ENCODE data around the gene DEFB124. TPM values are rescaled to one million over a fixed set of nuclear protein-coding genes. Genes with fewer than 3 reads are reported as not detected.
A peak's percentile ranks its signal among the peaks of the same experiment; 100 is the strongest.
"Not testable (repeated sequence)": the region's sequence is repeated elsewhere in the genome, so short reads cannot be mapped to it uniquely, and the experiment has no call there.

DEFB124 gene
- total RNA-seq, 8 experiments from 2014 or later = not detected

GRCh38 chr20:31430568-31431115 is 44.3 kb downstream of the DEFB124 start:
- ATAC-seq (replicated peaks in 6 of 8) = peak in 1 of 8 experiments; percentile 94
- Histone ChIP-seq H3K27ac (no peak overlapping the region), H3K4me1 (replicated peaks in 1 of 2) (no peaks in the 10 kb centered on the region), H3K4me3 (no peak overlapping the region)
- in situ Hi-C loops (cut with MboI; ENCODE audit: low pct_unique_long_range_greater_than_20kb in 2 of 9, low sequenced_read_pairs in 9 of 9, unreplicated experiment in 9 of 9) = no loop called here
- 0 to 80% (median 15%) methylated on average over 1 to 4 of the region's 4 CpGs; no CpG with 5 or more reads in 1 of the 10 experiments for WGBS, 10 experiments

- ATAC-seq (replicated peaks in 6 of 8); H3K4me3 ChIP-seq; H3K27ac ChIP-seq; in situ Hi-C loops (cut with MboI; ENCODE audit: low pct_unique_long_range_greater_than_20kb in 2 of 9, low sequenced_read_pairs in 9 of 9, unreplicated experiment in 9 of 9); H3K4me1 ChIP-seq (replicated peaks in 1 of 2): not testable (repeated sequence)
- no CpG with 5 or more reads among the region's 31 CpGs for WGBS, 10 experiments
Observed at GRCh38 chr20:31427576-31427975, 47.4 kb downstream of the DEFB124 start.

- H3K27ac ChIP-seq; H3K4me3 ChIP-seq; ATAC-seq (replicated peaks in 6 of 8); in situ Hi-C loops (cut with MboI; ENCODE audit: low pct_unique_long_range_greater_than_20kb in 2 of 9, low sequenced_read_pairs in 9 of 9, unreplicated experiment in 9 of 9); H3K4me1 ChIP-seq (replicated peaks in 1 of 2): not testable (repeated sequence)
- WGBS, 10 experiments = no CpG with 5 or more reads among the region's 48 CpGs
Observed at GRCh38 chr20:31426891-31427551, 47.9 kb downstream of the DEFB124 start.

- Histone ChIP-seq H3K27ac (no peak overlapping the region), H3K4me3 (no peak overlapping the region), H3K4me1 (replicated peaks in 1 of 2) (no peaks in the 10 kb centered on the region)
- ATAC-seq (replicated peaks in 6 of 8) = no peak
- in situ Hi-C loops (cut with MboI; ENCODE audit: low pct_unique_long_range_greater_than_20kb in 2 of 9, low sequenced_read_pairs in 9 of 9, unreplicated experiment in 9 of 9) = no loop called here
Observed at GRCh38 chr20:31425797-31426196, 49.1 kb downstream of the DEFB124 start.

GRCh38 chr20:31418307-31418706 is 56.6 kb downstream of the DEFB124 start:
- ATAC-seq (replicated peaks in 6 of 8) = no peak
- Histone ChIP-seq H3K4me3 (no peak overlapping the region), H3K4me1 (replicated peaks in 1 of 2) (no peaks in the 10 kb centered on the region), H3K27ac (no peak overlapping the region)
- in situ Hi-C loops (cut with MboI; ENCODE audit: low pct_unique_long_range_greater_than_20kb in 2 of 9, low sequenced_read_pairs in 9 of 9, unreplicated experiment in 9 of 9) = no loop called here
- 26 to 86% (median 71%) methylated on average over 2 to 7 of the region's 7 CpGs; no CpG with 5 or more reads in 1 of the 10 experiments for WGBS, 10 experiments

GRCh38 chr20:31415653-31416052 is 59.3 kb downstream of the DEFB124 start:
- WGBS, 10 experiments = 10 to 100% (median 70%) methylated on average over 1 to 2 of the region's 2 CpGs; no CpG with 5 or more reads in 1 of the 10 experiments
- H3K27ac ChIP-seq = no peak overlapping the region

More at GRCh38 chr20:31415653-31416052, 59.3 kb downstream of the DEFB124 start:
- Histone ChIP-seq H3K4me1 (replicated peaks in 1 of 2) (no peaks in the 10 kb centered on the region), H3K4me3 (no peak overlapping the region)
- in situ Hi-C loops (cut with MboI; ENCODE audit: low pct_unique_long_range_greater_than_20kb in 2 of 9, low sequenced_read_pairs in 9 of 9, unreplicated experiment in 9 of 9) = no loop called here
- ATAC-seq (replicated peaks in 6 of 8) = peak in 3 of 8 experiments; percentile 46 to 66 (median 57)

Other genes starting within 250 kb of the DEFB124 start
- not detected for gene DEFB115, start 217.5 kb downstream of the DEFB124 start, total RNA-seq
- not detected for gene DEFB116, start 166.5 kb downstream of the DEFB124 start, total RNA-seq
- under 1 TPM in 1 of 8 experiments, not detected in 7; 0.33 TPM for gene DEFB118, start 106.5 kb downstream of the DEFB124 start, total RNA-seq
- not detected for gene DEFB119, start 84.5 kb downstream of the DEFB124 start, total RNA-seq
- not detected for gene DEFB121, start 68.9 kb downstream of the DEFB124 start, total RNA-seq
- gene DEFB123, start 34.5 kb downstream of the DEFB124 start, total RNA-seq = not detected
- gene REM1, start 161 bp upstream of the DEFB124 start, total RNA-seq = under 1 TPM in 5 of 8 experiments, not detected in 3; 0.09 to 0.33 (median 0.13) TPM
- 100 to 1,000 TPM in 3 of 8 experiments, 10 to 100 TPM in 5; 41.7 to 148 (median 90.5) TPM for gene HM13, start 39.3 kb upstream of the DEFB124 start, total RNA-seq
- gene ID1, start 130.2 kb upstream of the DEFB124 start, total RNA-seq = 10 to 100 TPM; 10.0 to 64.5 (median 19.6) TPM
- gene COX4I2, start 162.8 kb upstream of the DEFB124 start, total RNA-seq = not detected
- 10 to 100 TPM; 23.8 to 80.9 (median 37.7) TPM for gene BCL2L1, start 247.7 kb upstream of the DEFB124 start, total RNA-seq